ENCODE data around the gene CUZD1.

CUZD1 gene

GRCh38 chr10:122821808-122822207, 23.8 kb downstream of the CUZD1 start:
- H3K79me2 ChIP-seq (ENCODE audit: insufficient read depth, low read length) = no peaks in the 10 kb centered on the region
- no peaks in the 10 kb centered on the region for H3K4me1 ChIP-seq (ENCODE audit: insufficient read depth, low read length)
- DNase-seq (no peak), ATAC-seq (ENCODE audit: insufficient read depth, low read depth) (no peak)
- no peak overlapping the region for H3K4me3 ChIP-seq (ENCODE audit: low read depth in 1 of 2, low read length in 2 of 2)
- no peak overlapping the region for H3K4me2 ChIP-seq (ENCODE audit: insufficient read depth, low read length)
- peaks cover 2% of the 10 kb centered on the region for H3K27me3 ChIP-seq (ENCODE audit: insufficient read depth, low read length, poor library complexity)
- H3K27ac ChIP-seq (ENCODE audit: low read length) = no peak overlapping the region
- no peaks in the 10 kb centered on the region for H3K9me3 ChIP-seq (ENCODE audit: insufficient read depth, low read length, severe bottlenecking)
- no peaks in the 10 kb centered on the region for H3K36me3 ChIP-seq (ENCODE audit: insufficient read depth, low read length)
- no peaks in the 10 kb centered on the region; the same call in 1 of the 2 replicates for H4K20me1 ChIP-seq (ENCODE audit: insufficient read depth, low read length)
- H3K9ac ChIP-seq (ENCODE audit: low read depth, low read length) = no peak overlapping the region
- no peak overlapping the region for H2AFZ ChIP-seq (ENCODE audit: low read depth, low read length)
- TF ChIP-seq EZH2 (IDR thresholded peaks at IDR 0.05; ENCODE audit: borderline replicate concordance, low read depth, low read length, severe bottlenecking) = no peak
- TF ChIP-seq, protein P1, sequence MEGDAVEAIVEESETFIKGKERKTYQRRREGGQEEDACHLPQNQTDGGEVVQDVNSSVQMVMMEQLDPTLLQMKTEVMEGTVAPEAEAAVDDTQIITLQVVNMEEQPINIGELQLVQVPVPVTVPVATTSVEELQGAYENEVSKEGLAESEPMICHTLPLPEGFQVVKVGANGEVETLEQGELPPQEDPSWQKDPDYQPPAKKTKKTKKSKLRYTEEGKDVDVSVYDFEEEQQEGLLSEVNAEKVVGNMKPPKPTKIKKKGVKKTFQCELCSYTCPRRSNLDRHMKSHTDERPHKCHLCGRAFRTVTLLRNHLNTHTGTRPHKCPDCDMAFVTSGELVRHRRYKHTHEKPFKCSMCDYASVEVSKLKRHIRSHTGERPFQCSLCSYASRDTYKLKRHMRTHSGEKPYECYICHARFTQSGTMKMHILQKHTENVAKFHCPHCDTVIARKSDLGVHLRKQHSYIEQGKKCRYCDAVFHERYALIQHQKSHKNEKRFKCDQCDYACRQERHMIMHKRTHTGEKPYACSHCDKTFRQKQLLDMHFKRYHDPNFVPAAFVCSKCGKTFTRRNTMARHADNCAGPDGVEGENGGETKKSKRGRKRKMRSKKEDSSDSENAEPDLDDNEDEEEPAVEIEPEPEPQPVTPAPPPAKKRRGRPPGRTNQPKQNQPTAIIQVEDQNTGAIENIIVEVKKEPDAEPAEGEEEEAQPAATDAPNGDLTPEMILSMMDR (IDR thresholded peaks at IDR 0.05; ENCODE audit: borderline replicate concordance, extremely low read depth, low read length, poor library complexity, severe bottlenecking) = no peak

GRCh38 chr10:122815458-122815857, 30.2 kb downstream of the CUZD1 start:
- Histone ChIP-seq H3K27me3 (ENCODE audit: insufficient read depth, low read length, poor library complexity) (peaks cover 2% of the 10 kb centered on the region), H4K20me1 (ENCODE audit: insufficient read depth, low read length) (no peaks in the 10 kb centered on the region), H3K4me2 (ENCODE audit: insufficient read depth, low read length) (no peak overlapping the region), H3K4me1 (ENCODE audit: insufficient read depth, low read length) (no peaks in the 10 kb centered on the region), H3K9ac (ENCODE audit: low read depth, low read length) (no peak overlapping the region), H2AFZ (ENCODE audit: low read depth, low read length) (no peak overlapping the region), H3K9me3 (ENCODE audit: insufficient read depth, low read length, severe bottlenecking) (no peaks in the 10 kb centered on the region), H3K36me3 (ENCODE audit: insufficient read depth, low read length) (no peaks in the 10 kb centered on the region), H3K27ac (ENCODE audit: low read length) (no peak overlapping the region), H3K79me2 (ENCODE audit: insufficient read depth, low read length) (no peaks in the 10 kb centered on the region), H3K4me3 (ENCODE audit: low read depth in 1 of 2, low read length in 2 of 2) (no peak overlapping the region)
- TF ChIP-seq, protein P1 (IDR thresholded peaks at IDR 0.05; ENCODE audit: borderline replicate concordance, extremely low read depth, low read length, poor library complexity, severe bottlenecking) = no peak
- TF ChIP-seq EZH2 (IDR thresholded peaks at IDR 0.05; ENCODE audit: borderline replicate concordance, low read depth, low read length, severe bottlenecking) = no peak
- ATAC-seq (ENCODE audit: insufficient read depth, low read depth) (no peak), DNase-seq (no peak)

- DNase-seq = no peak
These were observed 31.2 kb downstream of the CUZD1 start for GRCh38 chr10:122814493-122814892.

More at GRCh38 chr10:122814493-122814892, 31.2 kb downstream of the CUZD1 start:
- no peak for TF ChIP-seq EZH2 (IDR thresholded peaks at IDR 0.05; ENCODE audit: borderline replicate concordance, low read depth, low read length, severe bottlenecking)
- TF ChIP-seq, protein P1 (IDR thresholded peaks at IDR 0.05; ENCODE audit: borderline replicate concordance, extremely low read depth, low read length, poor library complexity, severe bottlenecking) = no peak
- Histone ChIP-seq H3K4me3 (ENCODE audit: low read depth in 1 of 2, low read length in 2 of 2) (no peak overlapping the region), H3K4me2 (ENCODE audit: insufficient read depth, low read length) (no peak overlapping the region), H2AFZ (ENCODE audit: low read depth, low read length) (no peak overlapping the region), H3K4me1 (ENCODE audit: insufficient read depth, low read length) (no peaks in the 10 kb centered on the region), H3K79me2 (ENCODE audit: insufficient read depth, low read length) (no peaks in the 10 kb centered on the region), H3K27ac (ENCODE audit: low read length) (no peak overlapping the region), H3K36me3 (ENCODE audit: insufficient read depth, low read length) (no peaks in the 10 kb centered on the region), H3K9me3 (ENCODE audit: insufficient read depth, low read length, severe bottlenecking) (no peaks in the 10 kb centered on the region), H4K20me1 (ENCODE audit: insufficient read depth, low read length) (no peaks in the 10 kb centered on the region), H3K27me3 (ENCODE audit: insufficient read depth, low read length, poor library complexity) (peaks cover 2% of the 10 kb centered on the region), H3K9ac (ENCODE audit: low read depth, low read length) (no peak overlapping the region)
- no peak for ATAC-seq (ENCODE audit: insufficient read depth, low read depth)
